Effector CD4-positive, alpha-beta T cell (primary cell): Measurements from ENCODE around the gene KIF11.
"Not testable (repeated sequence)": the region's sequence is repeated elsewhere in the genome, so short reads cannot be mapped to it uniquely, and the experiment has no call there.

Experiments
- DNase-seq: peaks from one replicate; pipeline ENCODE4 v3.0.0-alpha.2; 2020

KIF11 gene

DNA sequence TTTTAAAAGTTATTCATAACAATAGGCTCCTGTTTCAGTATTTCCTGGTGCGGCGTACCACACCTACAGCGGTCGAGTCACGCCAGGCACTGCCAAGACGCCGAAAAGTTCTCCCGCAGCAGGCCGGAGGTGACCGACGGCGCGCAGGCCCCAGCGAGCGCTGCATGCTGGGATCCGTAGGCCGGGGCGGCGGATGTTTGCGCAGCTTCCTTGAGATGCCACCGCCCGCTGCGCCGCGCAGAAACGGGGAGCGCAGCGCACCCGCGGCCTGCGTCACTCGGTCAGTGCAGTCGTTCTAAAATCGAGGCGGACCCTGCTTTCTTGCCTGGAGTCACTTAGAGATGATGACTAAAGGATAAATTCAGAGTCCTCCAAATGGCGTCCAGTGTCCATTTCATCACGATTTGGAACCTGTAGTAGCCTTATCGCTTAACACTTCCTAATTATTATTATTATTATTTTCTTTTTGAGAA lies 1.3 kb upstream of the KIF11 start:
- peak; percentile 84 for DNase-seq

- DNase-seq: no peak
Measured at GRCh38 chr10:92593619-92594588, 974 bp downstream of the KIF11 start.

GRCh38 chr10:92595505-92595904 lies 2.6 kb downstream of the KIF11 start:
- DNase-seq: no peak

DNA sequence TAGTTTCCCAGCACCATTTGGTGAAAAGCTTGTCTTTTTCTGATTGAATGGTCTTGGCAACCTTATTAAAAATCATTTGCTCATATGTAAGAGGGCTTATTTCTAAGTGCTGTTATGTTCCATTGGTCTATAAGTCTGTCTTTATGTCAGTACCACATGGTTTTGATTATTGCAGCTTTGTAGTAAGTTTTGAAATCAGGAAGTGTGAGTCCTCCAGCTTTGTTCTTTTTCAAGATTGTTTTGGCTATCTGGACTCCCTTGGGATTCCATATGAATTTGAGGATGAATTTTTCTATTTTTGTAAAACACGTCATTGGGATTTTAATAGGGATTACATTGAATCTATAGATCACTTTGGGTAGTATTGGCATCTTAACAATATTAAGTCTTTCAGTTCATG lies 5.4 kb downstream of the KIF11 start:
- no peak for DNase-seq

DNA sequence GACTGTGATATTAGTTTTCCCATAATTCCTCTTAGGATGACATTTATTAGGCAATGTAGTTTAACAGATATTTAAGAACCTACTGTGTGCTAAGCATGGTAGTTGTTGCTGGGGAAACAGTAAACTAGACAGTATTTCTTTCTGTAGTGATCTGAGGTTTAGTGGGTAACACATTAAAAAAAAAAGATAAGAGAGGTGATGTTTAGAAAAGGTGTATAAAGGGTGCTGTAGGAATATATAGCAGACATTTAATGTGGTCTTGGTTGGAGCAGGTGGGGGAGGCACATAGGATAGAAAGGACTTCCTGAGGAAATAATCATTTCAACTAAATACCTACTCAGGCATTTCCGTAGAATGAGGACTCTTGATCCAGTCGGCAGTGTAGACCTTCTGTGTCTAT lies 11.9 kb downstream of the KIF11 start:
- DNase-seq: no peak

DNA sequence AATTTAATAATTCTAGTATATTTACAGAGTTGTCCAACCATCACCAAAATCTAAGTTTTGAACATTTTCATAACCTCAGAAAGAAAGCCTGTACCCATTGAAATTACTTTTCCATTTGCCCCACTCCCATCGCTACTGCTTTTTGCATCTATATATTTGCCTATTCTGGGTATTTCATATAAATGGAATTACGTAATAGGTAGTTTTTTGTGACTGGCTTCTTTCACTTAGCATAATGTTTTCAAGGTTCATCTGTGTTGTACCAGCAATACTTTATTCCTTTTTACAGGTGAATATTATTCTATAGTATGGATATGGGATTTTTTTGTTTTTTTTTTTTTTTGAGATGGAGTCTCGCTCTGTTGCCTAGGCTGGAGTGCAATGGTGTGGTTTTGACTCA lies 22.6 kb downstream of the KIF11 start:
- DNase-seq: no peak

GRCh38 chr10:92619368-92619767 lies 26.4 kb downstream of the KIF11 start:
- no peak for DNase-seq

DNA sequence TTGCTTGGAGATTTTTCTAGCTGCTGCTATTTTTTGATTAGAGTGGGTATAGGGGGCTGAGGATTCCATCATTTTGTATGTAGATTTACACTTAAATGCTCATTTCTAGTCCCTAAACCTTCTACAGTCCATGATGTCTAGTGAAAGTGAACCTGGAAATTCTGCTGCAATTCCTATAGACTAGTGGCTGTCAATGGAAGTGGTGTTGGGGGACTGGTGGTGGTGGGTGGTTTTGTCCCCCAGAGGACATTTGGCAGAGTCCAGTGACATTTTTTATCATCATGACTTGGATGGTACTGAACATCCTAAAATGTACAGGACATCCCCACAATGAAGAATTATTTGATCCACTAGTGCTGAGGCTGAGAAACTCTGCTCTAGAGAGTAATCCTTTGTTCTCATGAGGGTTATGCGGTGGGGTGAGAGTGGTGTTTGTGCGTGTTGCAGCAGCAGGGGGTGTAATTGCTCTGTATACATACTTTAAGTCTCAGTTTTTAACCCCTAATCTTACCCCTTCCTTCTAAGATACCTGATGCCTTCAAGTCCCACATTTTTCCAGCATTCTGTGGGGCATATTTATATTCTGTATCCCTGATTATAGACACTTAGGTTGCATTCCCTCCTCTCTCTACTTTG lies 35.0 kb downstream of the KIF11 start:
- DNase-seq: no peak

GRCh38 chr10:92629945-92630344 lies 37.0 kb downstream of the KIF11 start:
- no peak for DNase-seq

DNA sequence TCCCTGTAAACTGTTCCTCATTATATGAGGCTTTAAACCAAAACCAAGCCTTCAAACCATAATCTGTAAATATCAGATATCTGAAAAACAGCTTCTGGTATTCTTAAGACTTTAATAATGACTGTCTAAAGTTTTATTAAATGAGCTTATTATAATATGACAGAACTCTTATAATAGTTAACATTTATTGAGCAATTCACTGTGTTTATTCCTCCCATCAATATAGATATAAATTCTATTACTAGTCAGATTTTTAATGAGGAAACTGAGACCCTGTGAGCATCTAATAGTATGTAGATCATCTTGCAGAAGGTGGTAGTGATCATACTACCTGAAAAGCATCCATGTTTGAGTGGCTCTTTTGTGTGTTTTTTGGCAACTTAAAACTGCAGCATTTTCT lies 45.1 kb downstream of the KIF11 start:
- DNase-seq: no peak

DNA sequence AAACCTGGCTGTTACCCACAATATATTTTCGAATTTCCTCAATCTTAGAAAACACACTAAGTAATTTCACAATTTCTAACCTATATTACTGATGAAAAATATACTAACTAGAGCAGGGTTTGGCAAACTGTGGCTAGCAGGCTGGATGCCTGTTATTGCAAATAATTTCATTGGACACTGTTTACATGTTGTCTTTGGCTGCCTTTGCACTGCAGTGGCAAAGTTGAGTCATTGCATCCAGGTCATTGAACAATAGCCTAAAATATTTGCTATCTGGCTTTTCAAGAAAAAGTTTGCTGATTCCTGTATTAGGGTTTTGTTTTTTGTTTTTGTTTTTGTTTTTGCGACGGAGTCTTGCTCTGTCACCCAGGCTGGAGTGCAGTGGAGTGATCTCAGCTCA lies 47.2 kb downstream of the KIF11 start:
- no peak for DNase-seq

- DNase-seq: no peak
Measured at GRCh38 chr10:92641492-92641891, 48.6 kb downstream of the KIF11 start.

GRCh38 chr10:92644921-92645320 lies 52.0 kb downstream of the KIF11 start:
- DNase-seq: no peak

GRCh38 chr10:92650864-92651263 lies 57.9 kb downstream of the KIF11 start:
- not testable (repeated sequence) for DNase-seq

DNA sequence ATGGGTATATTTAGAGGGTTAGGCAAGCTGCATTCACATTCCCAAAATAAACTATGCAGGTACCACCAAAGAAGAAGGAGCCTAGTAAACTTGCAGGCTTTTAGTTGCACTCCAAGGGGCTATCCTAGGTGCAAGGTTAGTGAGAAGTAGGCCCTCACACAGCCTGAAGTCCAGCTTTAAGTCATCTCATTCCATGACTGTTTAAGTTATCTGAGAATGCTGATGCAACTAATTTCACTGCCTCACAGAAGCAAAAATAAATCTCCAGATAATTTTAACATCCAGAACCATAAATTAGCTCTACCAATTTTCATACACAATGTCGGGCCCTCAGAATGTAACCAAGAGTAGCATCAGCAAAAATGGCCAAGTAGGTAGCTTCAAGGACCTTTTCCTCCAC lies 62.5 kb downstream of the KIF11 start:
- DNase-seq: no peak

- DNase-seq: no peak
Measured at GRCh38 chr10:92656266-92656961, 63.5 kb downstream of the KIF11 start.

DNA sequence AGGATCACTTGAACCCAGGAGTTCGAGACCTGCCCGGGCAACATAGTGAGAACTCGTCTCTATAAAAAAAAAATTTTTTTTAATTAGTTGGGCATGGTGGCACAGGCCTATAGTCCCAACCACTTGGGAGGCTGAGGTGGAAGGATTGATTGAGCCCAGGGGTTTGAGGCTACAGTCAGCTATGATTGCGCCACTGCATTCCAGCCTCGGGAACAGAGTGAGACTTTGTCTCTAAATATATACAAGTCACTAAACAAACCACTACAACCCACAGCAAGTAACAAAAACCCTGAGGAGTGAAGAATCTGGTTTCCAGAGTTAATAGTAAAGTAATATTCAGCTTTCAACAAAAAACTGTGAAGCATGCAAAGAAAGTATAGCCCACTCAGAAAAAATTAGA lies 64.1 kb downstream of the KIF11 start:
- DNase-seq: no peak

GRCh38 chr10:92662848-92663247 lies 69.9 kb downstream of the KIF11 start:
- no peak for DNase-seq

DNA sequence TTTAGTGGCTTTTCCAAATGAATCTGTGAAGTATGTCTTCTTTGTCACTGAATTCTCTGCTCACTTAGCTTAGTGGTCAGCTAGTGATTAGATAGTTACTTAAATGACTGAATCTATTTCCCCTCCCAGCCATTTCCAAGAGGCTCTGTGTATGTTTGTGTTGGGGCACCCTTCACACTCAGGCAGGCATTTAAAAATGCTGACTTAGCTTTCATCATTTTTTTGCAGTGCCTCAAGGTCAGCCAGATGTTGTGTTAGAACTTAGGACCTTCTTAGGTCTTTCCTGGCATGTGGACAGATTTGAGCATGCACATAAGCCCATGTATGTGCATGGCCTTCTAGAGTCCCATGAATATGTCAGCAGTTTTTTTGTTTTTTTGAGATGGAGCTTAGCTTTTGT lies 71.4 kb downstream of the KIF11 start:
- DNase-seq: no peak

- no peak for DNase-seq
Measured at GRCh38 chr10:92667078-92667477, 74.1 kb downstream of the KIF11 start.

DNA sequence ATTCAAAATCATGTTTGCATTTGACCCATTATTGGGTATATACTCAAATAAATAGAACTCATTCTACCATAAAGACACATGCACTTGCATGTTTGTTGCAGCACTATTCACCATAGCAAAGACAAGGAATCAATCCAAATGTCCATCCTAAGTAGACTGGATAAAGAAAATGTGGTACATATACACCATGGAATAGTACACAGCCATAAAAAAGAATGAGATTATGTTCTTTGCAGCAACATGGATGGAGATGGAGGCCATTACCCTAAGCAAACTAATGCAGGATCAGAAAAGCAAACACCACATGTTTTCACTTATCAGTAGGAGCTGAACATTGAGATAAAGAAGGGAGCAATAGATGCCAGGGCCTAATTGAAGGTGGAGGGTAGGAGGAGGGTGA lies 84.8 kb downstream of the KIF11 start:
- DNase-seq: no peak

- no peak for DNase-seq
Measured at GRCh38 chr10:92678206-92678605, 85.3 kb downstream of the KIF11 start.

DNA sequence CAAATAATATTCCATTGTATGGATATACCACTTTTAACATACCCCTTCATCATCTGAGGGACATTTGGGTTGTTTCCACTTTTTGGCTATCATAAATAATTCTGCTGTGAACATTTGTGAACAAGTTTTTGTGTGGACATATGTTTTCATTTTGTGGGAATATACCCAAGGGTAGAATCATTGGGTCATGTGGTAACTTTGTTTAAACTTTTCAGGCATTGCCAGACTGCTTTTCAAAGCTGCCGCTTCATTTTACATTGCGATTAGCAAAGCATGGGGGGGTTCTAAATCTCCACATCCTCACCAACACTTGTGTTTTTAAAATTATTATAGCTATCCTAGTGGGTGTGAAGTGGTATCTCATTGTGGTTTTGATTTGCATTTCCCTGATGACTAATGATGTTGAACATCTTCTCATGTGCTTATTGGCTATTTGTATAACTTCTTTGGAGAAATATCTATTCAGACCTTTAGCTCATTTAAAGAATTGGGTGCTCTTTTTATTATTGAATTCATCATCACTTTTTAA lies 88.4 kb downstream of the KIF11 start:
- no peak for DNase-seq
